HepG2 (cell line): Measurements from ENCODE around the gene RPUSD4. TPM values are rescaled to one million over a fixed set of nuclear protein-coding genes. Genes with fewer than 3 reads are reported as not detected.

ENCODE experiments used
- ASH2L ChIP-seq: fragments of 300-600, 200-600 bp; sonication (generic); IDR thresholded peaks from 2 replicates; pipeline ENCODE4 v1.7.0; 2017; ENCODE audit warnings: low read depth, mild to moderate bottlenecking, moderate library complexity, mixed read lengths, low read length; ENCODE audit not compliant: insufficient read length
- BORCS8-MEF2B ChIP-seq: sonication (generic); formaldehyde crosslinking; IDR thresholded peaks from 2 replicates; pipeline ENCODE4 v1.8.0; 2022; ENCODE audit warnings: mild to moderate bottlenecking, missing genetic modification reagents
- EEA1 ChIP-seq: sonication (generic); formaldehyde crosslinking; IDR thresholded peaks from 2 replicates; pipeline ENCODE4 v1.5.1; 2020; ENCODE audit warnings: mild to moderate bottlenecking, missing genetic modification reagents, borderline replicate concordance
- KDM2A ChIP-seq: sonication (generic); formaldehyde crosslinking; IDR thresholded peaks from 2 replicates; pipeline ENCODE4 v1.4.0; 2020; ENCODE audit warnings: low read depth, missing genetic modification reagents, borderline replicate concordance
- MAF1 ChIP-seq: sonication (generic); formaldehyde crosslinking; IDR thresholded peaks from 2 replicates; pipeline ENCODE4 v1.5.0; 2020; ENCODE audit warnings: missing genetic modification reagents, borderline replicate concordance
- REXO4 ChIP-seq: sonication (generic); formaldehyde crosslinking; IDR thresholded peaks from 2 replicates; pipeline ENCODE4 v1.8.0; 2022; ENCODE audit warnings: missing genetic modification reagents, mild to moderate bottlenecking, borderline replicate concordance
- RXRB ChIP-seq: IDR thresholded peaks from 2 replicates; pipeline ENCODE4 v1.6.1; 2016; ENCODE audit warnings: borderline replicate concordance, missing genetic modification reagents, missing compliant biosample characterization
- SALL1 ChIP-seq: sonication (generic); formaldehyde crosslinking; IDR thresholded peaks from 2 replicates; pipeline ENCODE4 v1.8.0; 2022; ENCODE audit warnings: mild to moderate bottlenecking, missing genetic modification reagents
- SSRP1 ChIP-seq: IDR thresholded peaks from 2 replicates; pipeline ENCODE4 v1.6.1; 2016; ENCODE audit warnings: control low read depth
- ZNF180 ChIP-seq: sonication (generic); formaldehyde crosslinking; IDR thresholded peaks from 2 replicates; pipeline ENCODE4 v1.4.0; 2020; ENCODE audit warnings: low read depth, missing genetic modification reagents, borderline replicate concordance
- ZNF253 ChIP-seq: sonication (generic); formaldehyde crosslinking; IDR thresholded peaks from 2 replicates; pipeline ENCODE4 v1.8.0; 2022; ENCODE audit warnings: mild to moderate bottlenecking, missing genetic modification reagents, borderline replicate concordance
- ZNF326 ChIP-seq: sonication (generic); formaldehyde crosslinking; IDR thresholded peaks from 2 replicates; pipeline ENCODE4 v1.4.0; 2020; ENCODE audit warnings: missing genetic modification reagents, borderline replicate concordance
- ZNF432 ChIP-seq: sonication (generic); formaldehyde crosslinking; IDR thresholded peaks from 2 replicates; pipeline ENCODE4 v1.5.0; 2020; ENCODE audit warnings: missing genetic modification reagents, mild to moderate bottlenecking, borderline replicate concordance
- ZNF512 ChIP-seq: sonication (generic); formaldehyde crosslinking; IDR thresholded peaks from 2 replicates; pipeline ENCODE4 v1.4.0; 2020; ENCODE audit warnings: mild to moderate bottlenecking, missing genetic modification reagents
- ZNF629 ChIP-seq: sonication (generic); formaldehyde crosslinking; conservative IDR thresholded peaks from 2 replicates; pipeline ENCODE4 v1.5.0; 2020; ENCODE audit warnings: missing genetic modification reagents
- ZSCAN12 ChIP-seq: sonication (generic); formaldehyde crosslinking; IDR thresholded peaks from 2 replicates; pipeline ENCODE4 v1.9.0; 2021; ENCODE audit warnings: mild to moderate bottlenecking, missing genetic modification reagents
- polyA plus RNA-seq, 8 experiments: library from polyadenylated mRNA; depleted of rRNA in 3 of 8; stranded (reverse) in 7 of 8; unstranded in 1 of 8; fragments of >200 nt; fragmentation: Illumina TruSeq in 4 of 8; extraction: Trizol in 4 of 8; gene quantifications; 2 replicates each; pipeline versions ENCODE4 v1.2.1 to v1.2.3, GENCODE V29; 2011 to 2016; ENCODE audit warnings: low read depth in 4 of 8, missing spikeins in 1 of 8, mixed read lengths in 1 of 8; ENCODE audit not compliant: insufficient read depth in 1 of 8
- total RNA-seq, 5 experiments: library from RNA; depleted of rRNA; stranded (reverse); fragments of >200 nt; fragmentation: Illumina TruSeq; extraction: Trizol; gene quantifications; 2 replicates each; pipeline ENCODE4 v1.2.3, GENCODE V29; 2016; ENCODE audit warnings: low read depth in 1 of 5
- TF ChIP-seq, protein P1 (sequence below): sonication (generic); formaldehyde crosslinking; IDR thresholded peaks from 2 replicates; pipeline ENCODE4 v1.4.0; 2020; ENCODE audit warnings: missing genetic modification reagents, borderline replicate concordance
- TF ChIP-seq, protein P2 (sequence below): sonication (generic); formaldehyde crosslinking; IDR thresholded peaks from 2 replicates; pipeline ENCODE4 v1.5.0; 2020; ENCODE audit warnings: mild to moderate bottlenecking, missing genetic modification reagents
- TF ChIP-seq, protein P3 (sequence below): sonication (generic); formaldehyde crosslinking; IDR thresholded peaks from 2 replicates; pipeline ENCODE4 v1.8.0; 2022; ENCODE audit warnings: mild to moderate bottlenecking, missing genetic modification reagents
- TF ChIP-seq, protein P4 (sequence below): IDR thresholded peaks from 2 replicates; pipeline ENCODE4 v1.6.1; 2012; ENCODE audit warnings: inconsistent platforms

The RPUSD4 gene
- total and polyA plus RNA-seq, 2 of the 13 experiments (the other 11 are each of a cell fraction or from before 2014, with no cell fraction given): 45.0 to 52.9 TPM

- TF ChIP-seq, protein P1, sequence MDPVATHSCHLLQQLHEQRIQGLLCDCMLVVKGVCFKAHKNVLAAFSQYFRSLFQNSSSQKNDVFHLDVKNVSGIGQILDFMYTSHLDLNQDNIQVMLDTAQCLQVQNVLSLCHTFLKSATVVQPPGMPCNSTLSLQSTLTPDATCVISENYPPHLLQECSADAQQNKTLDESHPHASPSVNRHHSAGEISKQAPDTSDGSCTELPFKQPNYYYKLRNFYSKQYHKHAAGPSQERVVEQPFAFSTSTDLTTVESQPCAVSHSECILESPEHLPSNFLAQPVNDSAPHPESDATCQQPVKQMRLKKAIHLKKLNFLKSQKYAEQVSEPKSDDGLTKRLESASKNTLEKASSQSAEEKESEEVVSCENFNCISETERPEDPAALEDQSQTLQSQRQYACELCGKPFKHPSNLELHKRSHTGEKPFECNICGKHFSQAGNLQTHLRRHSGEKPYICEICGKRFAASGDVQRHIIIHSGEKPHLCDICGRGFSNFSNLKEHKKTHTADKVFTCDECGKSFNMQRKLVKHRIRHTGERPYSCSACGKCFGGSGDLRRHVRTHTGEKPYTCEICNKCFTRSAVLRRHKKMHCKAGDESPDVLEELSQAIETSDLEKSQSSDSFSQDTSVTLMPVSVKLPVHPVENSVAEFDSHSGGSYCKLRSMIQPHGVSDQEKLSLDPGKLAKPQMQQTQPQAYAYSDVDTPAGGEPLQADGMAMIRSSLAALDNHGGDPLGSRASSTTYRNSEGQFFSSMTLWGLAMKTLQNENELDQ (CRISPR knock-in tag): no peak
- TF ChIP-seq SALL1 (CRISPR knock-in tag) (no peak; the same call in 1 of the 2 replicates), ZNF512 (CRISPR knock-in tag) (no peak), REXO4 (CRISPR knock-in tag) (no peak), MAF1 (no peak), ZNF180 (CRISPR knock-in tag) (no peak), KDM2A (CRISPR knock-in tag) (no peak), EEA1 (CRISPR knock-in tag) (no peak), SSRP1 (CRISPR knock-in tag) (no peak), ZSCAN12 (CRISPR knock-in tag) (no peak), ZNF326 (no peak), ZNF253 (CRISPR knock-in tag) (no peak), ASH2L (no peak), ZNF629 (no peak), BORCS8-MEF2B (no peak), ZNF432 (CRISPR knock-in tag) (no peak), RXRB (CRISPR knock-in tag) (peak; percentile 32; the same call in 1 of the 2 replicates)
- TF ChIP-seq, protein P2, sequence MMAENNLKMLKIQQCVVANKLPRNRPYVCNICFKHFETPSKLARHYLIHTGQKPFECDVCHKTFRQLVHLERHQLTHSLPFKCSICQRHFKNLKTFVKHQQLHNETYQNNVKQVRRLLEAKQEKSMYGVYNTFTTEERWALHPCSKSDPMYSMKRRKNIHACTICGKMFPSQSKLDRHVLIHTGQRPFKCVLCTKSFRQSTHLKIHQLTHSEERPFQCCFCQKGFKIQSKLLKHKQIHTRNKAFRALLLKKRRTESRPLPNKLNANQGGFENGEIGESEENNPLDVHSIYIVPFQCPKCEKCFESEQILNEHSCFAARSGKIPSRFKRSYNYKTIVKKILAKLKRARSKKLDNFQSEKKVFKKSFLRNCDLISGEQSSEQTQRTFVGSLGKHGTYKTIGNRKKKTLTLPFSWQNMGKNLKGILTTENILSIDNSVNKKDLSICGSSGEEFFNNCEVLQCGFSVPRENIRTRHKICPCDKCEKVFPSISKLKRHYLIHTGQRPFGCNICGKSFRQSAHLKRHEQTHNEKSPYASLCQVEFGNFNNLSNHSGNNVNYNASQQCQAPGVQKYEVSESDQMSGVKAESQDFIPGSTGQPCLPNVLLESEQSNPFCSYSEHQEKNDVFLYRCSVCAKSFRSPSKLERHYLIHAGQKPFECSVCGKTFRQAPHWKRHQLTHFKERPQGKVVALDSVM (CRISPR knock-in tag): no peak
- TF ChIP-seq, protein P3, sequence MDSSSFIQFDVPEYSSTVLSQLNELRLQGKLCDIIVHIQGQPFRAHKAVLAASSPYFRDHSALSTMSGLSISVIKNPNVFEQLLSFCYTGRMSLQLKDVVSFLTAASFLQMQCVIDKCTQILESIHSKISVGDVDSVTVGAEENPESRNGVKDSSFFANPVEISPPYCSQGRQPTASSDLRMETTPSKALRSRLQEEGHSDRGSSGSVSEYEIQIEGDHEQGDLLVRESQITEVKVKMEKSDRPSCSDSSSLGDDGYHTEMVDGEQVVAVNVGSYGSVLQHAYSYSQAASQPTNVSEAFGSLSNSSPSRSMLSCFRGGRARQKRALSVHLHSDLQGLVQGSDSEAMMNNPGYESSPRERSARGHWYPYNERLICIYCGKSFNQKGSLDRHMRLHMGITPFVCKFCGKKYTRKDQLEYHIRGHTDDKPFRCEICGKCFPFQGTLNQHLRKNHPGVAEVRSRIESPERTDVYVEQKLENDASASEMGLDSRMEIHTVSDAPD (CRISPR knock-in tag): no peak
- TF ChIP-seq, protein P4, sequence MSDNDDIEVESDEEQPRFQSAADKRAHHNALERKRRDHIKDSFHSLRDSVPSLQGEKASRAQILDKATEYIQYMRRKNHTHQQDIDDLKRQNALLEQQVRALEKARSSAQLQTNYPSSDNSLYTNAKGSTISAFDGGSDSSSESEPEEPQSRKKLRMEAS: peak; percentile 11; the same call in 1 of the 2 replicates
These were observed 51.0 kb downstream of the RPUSD4 start (continued) for GRCh38 chr11:126160345-126161022.
